Activated CD8-positive, alpha-beta memory T cell treated with anti-CD3 and anti-CD28 coated beads, Interleukin-2, amount 10 ng/mL, durations not matched to agents 7 days and 5 days (primary cell): ENCODE data around the gene AGAP1. TPM values are rescaled to one million over a fixed set of nuclear protein-coding genes. Genes with fewer than 3 reads are reported as not detected.
"Not testable (repeated sequence)": the region's sequence is repeated elsewhere in the genome, so short reads cannot be mapped to it uniquely, and the experiment has no call there.

Experiments used
- ATAC-seq: fragments of 150-1000 bp; cut with Tn5 transposase; one replicate; pipeline ENCODE4 v1.10.0; 2021; ENCODE audit warnings: moderate library complexity
- CTCF ChIA-PET: fragments of 350-600 bp; sonication (Branson Sonifier 250); formaldehyde crosslinking; loops from one replicate; lab custom pipeline; 2021; ENCODE audit warnings: antibody characterized with exemption; lab: Charles Lee
- DNase-seq: peaks from one replicate; pipeline ENCODE4 v3.0.0-alpha.2; 2020
- H3K27ac Mint-ChIP-seq: one replicate; pipeline ENCODE4 v1.8.0; 2021; ENCODE audit warnings: mild to moderate bottlenecking, mixed read lengths
- H3K27me3 Mint-ChIP-seq: one replicate; pipeline ENCODE4 v1.8.0; 2021; ENCODE audit warnings: mixed read lengths
- H3K36me3 Mint-ChIP-seq: one replicate; pipeline ENCODE4 v1.8.0; 2021; ENCODE audit warnings: mild to moderate bottlenecking, mixed read lengths
- H3K4me1 Mint-ChIP-seq: one replicate; pipeline ENCODE4 v1.8.0; 2021; ENCODE audit warnings: mixed read lengths
- H3K4me3 Mint-ChIP-seq: one replicate; pipeline ENCODE4 v1.8.0; 2021; ENCODE audit warnings: mild to moderate bottlenecking, moderate library complexity, mixed read lengths
- H3K9me3 Mint-ChIP-seq: one replicate; pipeline ENCODE4 v1.8.0; 2022; ENCODE audit warnings: low read depth, mixed read lengths
- total RNA-seq, 2 experiments: library from RNA; stranded (reverse); gene quantifications; one replicate each; pipeline ENCODE4 v1.2.3, GENCODE V29; 2021

AGAP1 gene
- total RNA-seq, 2 experiments from 2014 or later, result 0.75 to 1.8 TPM

GRCh38 chr2:236062806-236063205 is 569.0 kb downstream of the AGAP1 start:
- H3K4me1 Mint-ChIP-seq, H3K27me3 Mint-ChIP-seq, CTCF ChIA-PET, H3K27ac Mint-ChIP-seq, ATAC-seq, H3K36me3 Mint-ChIP-seq, H3K9me3 Mint-ChIP-seq, H3K4me3 Mint-ChIP-seq, DNase-seq: not testable (repeated sequence)

GRCh38 chr2:236063994-236064393 is 570.2 kb downstream of the AGAP1 start:
- CTCF ChIA-PET, result no interaction called here
- no peaks in the 10 kb centered on the region for H3K27me3 Mint-ChIP-seq
- no peaks in the 10 kb centered on the region for H3K4me1 Mint-ChIP-seq
- DNase-seq (no peak), ATAC-seq (no peak)
- no peaks in the 10 kb centered on the region for H3K36me3 Mint-ChIP-seq
- no peak overlapping the region for H3K27ac Mint-ChIP-seq
- no peak overlapping the region for H3K4me3 Mint-ChIP-seq
- no peaks in the 10 kb centered on the region for H3K9me3 Mint-ChIP-seq

GRCh38 chr2:236065314-236066160 is 571.7 kb downstream of the AGAP1 start:
- Mint-ChIP-seq H3K27ac (no peak overlapping the region), H3K36me3 (no peaks in the 10 kb centered on the region), H3K4me3 (no peak overlapping the region), H3K27me3 (no peaks in the 10 kb centered on the region), H3K4me1 (peaks cover 4% of the 10 kb centered on the region), H3K9me3 (no peaks in the 10 kb centered on the region)
- DNase-seq (no peak), ATAC-seq (no peak)
- CTCF ChIA-PET, result no interaction called here

- no peak for DNase-seq
- H3K36me3 Mint-ChIP-seq, result no peaks in the 10 kb centered on the region
These were observed 576.4 kb downstream of the AGAP1 start for GRCh38 chr2:236070236-236070635.

GRCh38 chr2:236073246-236073645 is 579.4 kb downstream of the AGAP1 start:
- no peak overlapping the region for H3K27ac Mint-ChIP-seq
- ATAC-seq (no peak), DNase-seq (no peak)
- H3K36me3 Mint-ChIP-seq, result no peaks in the 10 kb centered on the region
- peaks cover 4% of the 10 kb centered on the region for H3K4me1 Mint-ChIP-seq
- no peak overlapping the region for H3K4me3 Mint-ChIP-seq
- CTCF ChIA-PET, result no interaction called here
- H3K27me3 Mint-ChIP-seq, result no peaks in the 10 kb centered on the region
- H3K9me3 Mint-ChIP-seq, result no peaks in the 10 kb centered on the region

More at GRCh38 chr2:236070236-236070635, 576.4 kb downstream of the AGAP1 start:
- Mint-ChIP-seq H3K27ac (no peak overlapping the region), H3K4me1 (peaks cover 4% of the 10 kb centered on the region), H3K9me3 (no peaks in the 10 kb centered on the region), H3K27me3 (no peaks in the 10 kb centered on the region), H3K4me3 (no peak overlapping the region)
- CTCF ChIA-PET, result no interaction called here
- no peak for ATAC-seq

- Mint-ChIP-seq H3K4me1 (peaks cover 4% of the 10 kb centered on the region), H3K9me3 (no peaks in the 10 kb centered on the region), H3K27ac (no peak overlapping the region), H3K4me3 (no peak overlapping the region), H3K27me3 (no peaks in the 10 kb centered on the region), H3K36me3 (no peaks in the 10 kb centered on the region)
- CTCF ChIA-PET, result no interaction called here
- no peak for DNase-seq
- no peak for ATAC-seq
These were observed 580.2 kb downstream of the AGAP1 start for GRCh38 chr2:236073867-236074655.

- Mint-ChIP-seq H3K4me1 (no peaks in the 10 kb centered on the region), H3K36me3 (no peaks in the 10 kb centered on the region), H3K9me3 (no peaks in the 10 kb centered on the region), H3K4me3 (no peak overlapping the region), H3K27me3 (no peaks in the 10 kb centered on the region), H3K27ac (no peak overlapping the region)
- CTCF ChIA-PET, result no interaction called here
- DNase-seq, result no peak
- no peak for ATAC-seq
These were observed 582.0 kb downstream of the AGAP1 start for GRCh38 chr2:236075802-236076201.

GRCh38 chr2:236078297-236079255 is 584.7 kb downstream of the AGAP1 start:
- CTCF ChIA-PET, result no interaction called here
- Mint-ChIP-seq H3K27me3 (no peaks in the 10 kb centered on the region), H3K36me3 (no peaks in the 10 kb centered on the region), H3K27ac (no peak overlapping the region), H3K4me1 (no peaks in the 10 kb centered on the region), H3K9me3 (no peaks in the 10 kb centered on the region), H3K4me3 (no peak overlapping the region)
- DNase-seq (no peak), ATAC-seq (no peak)

- Mint-ChIP-seq H3K27me3 (no peaks in the 10 kb centered on the region), H3K4me3 (no peak overlapping the region), H3K27ac (no peak overlapping the region), H3K9me3 (no peaks in the 10 kb centered on the region), H3K4me1 (no peaks in the 10 kb centered on the region), H3K36me3 (no peaks in the 10 kb centered on the region)
- ATAC-seq (no peak), DNase-seq (no peak)
- CTCF ChIA-PET, result no interaction called here
These were observed 586.6 kb downstream of the AGAP1 start for GRCh38 chr2:236080412-236080811.

- no peak overlapping the region for H3K27ac Mint-ChIP-seq
- CTCF ChIA-PET, result no interaction called here
- H3K27me3 Mint-ChIP-seq, result no peaks in the 10 kb centered on the region
- H3K36me3 Mint-ChIP-seq, result no peaks in the 10 kb centered on the region
- ATAC-seq, result no peak
- no peak overlapping the region for H3K4me3 Mint-ChIP-seq
- no peak for DNase-seq
- no peaks in the 10 kb centered on the region for H3K4me1 Mint-ChIP-seq
- no peaks in the 10 kb centered on the region for H3K9me3 Mint-ChIP-seq
These were observed 587.3 kb downstream of the AGAP1 start for GRCh38 chr2:236081171-236081570.

GRCh38 chr2:236082061-236082460 is 588.2 kb downstream of the AGAP1 start:
- DNase-seq (no peak), ATAC-seq (no peak)
- H3K4me3 Mint-ChIP-seq, result no peak overlapping the region
- no peaks in the 10 kb centered on the region for H3K27me3 Mint-ChIP-seq
- no peaks in the 10 kb centered on the region for H3K9me3 Mint-ChIP-seq
- CTCF ChIA-PET, result no interaction called here
- H3K4me1 Mint-ChIP-seq, result no peaks in the 10 kb centered on the region
- H3K36me3 Mint-ChIP-seq, result no peaks in the 10 kb centered on the region
- no peak overlapping the region for H3K27ac Mint-ChIP-seq

GRCh38 chr2:236083934-236084333 is 590.1 kb downstream of the AGAP1 start:
- Mint-ChIP-seq H3K27me3 (no peaks in the 10 kb centered on the region), H3K27ac (no peak overlapping the region), H3K4me3 (no peak overlapping the region), H3K9me3 (no peaks in the 10 kb centered on the region), H3K4me1 (no peaks in the 10 kb centered on the region), H3K36me3 (no peaks in the 10 kb centered on the region)
- DNase-seq, result no peak
- CTCF ChIA-PET, result no interaction called here
- ATAC-seq, result no peak

- no peaks in the 10 kb centered on the region for H3K4me1 Mint-ChIP-seq
- no peak for DNase-seq
- H3K27me3 Mint-ChIP-seq, result no peaks in the 10 kb centered on the region
- no peaks in the 10 kb centered on the region for H3K9me3 Mint-ChIP-seq
- H3K36me3 Mint-ChIP-seq, result no peaks in the 10 kb centered on the region
- ATAC-seq, result no peak
- CTCF ChIA-PET, result no interaction called here
- no peak overlapping the region for H3K27ac Mint-ChIP-seq
- H3K4me3 Mint-ChIP-seq, result no peak overlapping the region
These were observed 591.4 kb downstream of the AGAP1 start for GRCh38 chr2:236085211-236085610.
